NAMALWA (cell line): ENCODE measurements around the gene ATP13A4.

ENCODE experiments used
- DNase-seq: peaks from one replicate; pipeline ENCODE4 v3.0.0-alpha.2; 2015; ENCODE audit warnings: low spot score

ATP13A4 gene, protein sequence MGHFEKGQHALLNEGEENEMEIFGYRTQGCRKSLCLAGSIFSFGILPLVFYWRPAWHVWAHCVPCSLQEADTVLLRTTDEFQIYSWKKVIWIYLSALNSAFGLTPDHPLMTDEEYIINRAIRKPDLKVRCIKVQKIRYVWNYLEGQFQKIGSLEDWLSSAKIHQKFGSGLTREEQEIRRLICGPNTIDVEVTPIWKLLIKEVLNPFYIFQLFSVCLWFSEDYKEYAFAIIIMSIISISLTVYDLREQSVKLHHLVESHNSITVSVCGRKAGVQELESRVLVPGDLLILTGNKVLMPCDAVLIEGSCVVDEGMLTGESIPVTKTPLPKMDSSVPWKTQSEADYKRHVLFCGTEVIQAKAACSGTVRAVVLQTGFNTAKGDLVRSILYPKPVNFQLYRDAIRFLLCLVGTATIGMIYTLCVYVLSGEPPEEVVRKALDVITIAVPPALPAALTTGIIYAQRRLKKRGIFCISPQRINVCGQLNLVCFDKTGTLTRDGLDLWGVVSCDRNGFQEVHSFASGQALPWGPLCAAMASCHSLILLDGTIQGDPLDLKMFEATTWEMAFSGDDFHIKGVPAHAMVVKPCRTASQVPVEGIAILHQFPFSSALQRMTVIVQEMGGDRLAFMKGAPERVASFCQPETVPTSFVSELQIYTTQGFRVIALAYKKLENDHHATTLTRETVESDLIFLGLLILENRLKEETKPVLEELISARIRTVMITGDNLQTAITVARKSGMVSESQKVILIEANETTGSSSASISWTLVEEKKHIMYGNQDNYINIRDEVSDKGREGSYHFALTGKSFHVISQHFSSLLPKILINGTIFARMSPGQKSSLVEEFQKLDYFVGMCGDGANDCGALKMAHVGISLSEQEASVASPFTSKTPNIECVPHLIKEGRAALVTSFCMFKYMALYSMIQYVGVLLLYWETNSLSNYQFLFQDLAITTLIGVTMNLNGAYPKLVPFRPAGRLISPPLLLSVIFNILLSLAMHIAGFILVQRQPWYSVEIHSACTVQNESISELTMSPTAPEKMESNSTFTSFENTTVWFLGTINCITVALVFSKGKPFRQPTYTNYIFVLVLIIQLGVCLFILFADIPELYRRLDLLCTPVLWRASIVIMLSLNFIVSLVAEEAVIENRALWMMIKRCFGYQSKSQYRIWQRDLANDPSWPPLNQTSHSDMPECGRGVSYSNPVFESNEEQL

DNA sequence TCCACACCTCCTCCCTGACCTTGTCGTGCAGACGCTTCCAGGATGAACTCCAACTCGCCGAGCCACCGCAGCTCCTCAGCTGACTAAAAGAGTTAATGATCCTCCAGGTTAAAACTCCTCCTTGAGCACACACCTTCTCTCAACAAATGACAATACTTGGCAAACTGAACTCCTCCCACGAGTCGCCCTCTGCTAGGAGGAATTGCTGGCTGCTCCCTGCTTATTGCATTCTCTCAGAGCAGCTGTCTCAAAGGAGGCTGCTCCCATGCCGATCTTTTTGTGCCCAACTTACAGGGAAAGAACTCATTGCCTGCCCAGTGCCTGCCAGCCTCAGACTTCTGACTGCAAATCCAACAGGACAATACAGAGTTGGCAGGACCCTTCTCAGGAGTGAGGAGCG is at the start of gene ATP13A4:
TSS of gene ATP13A4 (minus strand) at position 85 of the 400 bp plus-strand sequence. CDS start 96 bp downstream, outside the sequence.
- no peak for DNase-seq

DNA sequence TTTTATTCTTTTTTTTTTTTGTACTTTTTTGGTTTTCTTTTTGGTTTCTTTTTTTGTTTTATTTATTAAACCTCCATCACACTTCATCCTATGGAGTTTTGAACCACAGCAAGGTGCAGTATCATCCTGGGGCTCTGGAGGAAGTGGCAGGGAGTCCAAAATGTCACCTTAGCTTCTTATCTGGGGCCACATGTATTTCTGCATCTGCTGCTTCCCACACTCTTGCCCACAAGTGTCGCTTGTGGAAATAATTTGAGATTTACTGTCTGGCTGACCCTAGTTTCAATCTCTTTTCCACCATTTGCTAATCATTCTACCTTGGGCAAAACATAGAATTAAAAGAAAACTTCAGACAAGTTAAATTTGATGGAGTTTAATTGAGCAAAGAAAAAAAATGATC is 44.7 kb upstream of the ATP13A4 start:
- no peak for DNase-seq

DNA sequence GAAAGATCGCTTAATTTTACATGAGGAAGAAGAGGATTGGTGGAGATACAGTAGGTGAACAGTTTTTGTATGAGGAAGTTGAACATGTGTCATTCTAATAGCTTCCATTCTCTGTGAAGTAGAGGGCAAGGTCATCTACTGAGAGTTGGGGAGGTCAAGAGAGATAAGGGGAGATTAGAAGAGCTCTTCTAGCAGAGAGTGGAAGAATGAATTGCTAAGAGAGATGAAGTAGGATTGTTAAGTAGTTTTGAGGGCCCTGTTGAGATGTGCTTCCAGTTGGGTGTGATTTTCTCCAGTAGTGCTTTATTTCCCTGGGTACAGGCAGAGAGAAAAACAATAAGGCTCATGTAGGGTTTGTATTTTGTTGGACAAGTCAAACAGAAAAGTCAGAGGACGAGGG is 43.5 kb upstream of the ATP13A4 start:
- no peak for DNase-seq

DNA sequence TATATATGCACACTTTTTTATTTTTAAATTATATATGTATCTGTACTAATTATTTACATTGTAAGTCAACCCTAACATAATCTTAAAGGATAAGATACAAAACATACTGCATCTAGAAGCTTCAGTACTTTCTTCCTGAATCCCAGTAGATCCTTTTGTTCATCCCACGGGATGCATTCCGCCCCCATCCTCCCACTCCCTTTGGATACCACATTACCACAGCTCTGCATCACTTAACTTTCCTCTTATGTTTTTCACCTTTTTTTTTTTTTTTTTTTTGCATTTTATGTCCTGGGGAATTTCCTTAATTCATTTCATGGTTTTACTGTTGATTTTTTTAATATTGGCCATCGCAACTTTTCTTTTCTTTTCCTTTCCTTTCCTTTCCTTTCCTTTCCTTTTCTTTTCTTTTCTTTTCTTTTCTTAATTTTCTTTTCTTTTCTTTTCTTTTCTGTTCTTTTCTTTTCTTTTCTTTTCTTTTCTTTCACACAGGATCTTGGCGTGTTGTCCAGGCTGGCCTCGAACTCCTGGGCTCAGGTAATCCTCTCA is 41.3 kb upstream of the ATP13A4 start:
- DNase-seq, result no peak

DNA sequence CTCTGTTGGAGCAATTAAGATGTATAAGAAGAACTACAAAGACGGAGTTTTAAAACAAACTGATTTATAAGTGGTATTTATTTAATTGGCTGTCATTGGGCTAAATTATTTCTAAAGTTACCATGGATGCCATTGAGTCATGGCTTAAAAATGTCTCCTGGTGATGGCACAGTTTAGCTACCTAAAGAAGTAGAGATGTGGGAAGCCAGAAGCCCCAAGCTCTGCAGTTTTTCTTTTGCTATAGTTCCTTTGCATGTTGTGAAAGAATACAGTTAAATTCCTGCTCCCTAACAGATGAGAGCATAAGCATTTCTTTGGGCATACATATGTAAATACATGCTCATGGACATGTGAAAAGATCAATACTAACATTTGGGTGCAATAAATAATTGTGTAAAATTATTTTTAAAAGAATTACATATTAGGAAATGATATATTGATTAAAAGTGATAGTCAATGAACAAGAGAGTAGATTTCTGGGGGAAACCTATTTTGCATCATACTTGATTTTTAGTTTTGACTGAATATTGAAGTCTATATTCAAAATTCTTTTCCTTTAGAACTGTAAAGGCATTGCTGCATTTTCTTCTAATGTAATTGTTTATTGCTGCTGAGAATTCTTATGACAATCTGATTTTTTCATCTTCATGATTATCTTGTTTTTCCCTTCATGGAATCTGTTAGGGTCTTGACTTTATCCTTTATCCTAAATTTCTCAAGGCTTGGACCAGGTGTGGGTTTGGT is 40.4 kb upstream of the ATP13A4 start:
- DNase-seq, result no peak

DNA sequence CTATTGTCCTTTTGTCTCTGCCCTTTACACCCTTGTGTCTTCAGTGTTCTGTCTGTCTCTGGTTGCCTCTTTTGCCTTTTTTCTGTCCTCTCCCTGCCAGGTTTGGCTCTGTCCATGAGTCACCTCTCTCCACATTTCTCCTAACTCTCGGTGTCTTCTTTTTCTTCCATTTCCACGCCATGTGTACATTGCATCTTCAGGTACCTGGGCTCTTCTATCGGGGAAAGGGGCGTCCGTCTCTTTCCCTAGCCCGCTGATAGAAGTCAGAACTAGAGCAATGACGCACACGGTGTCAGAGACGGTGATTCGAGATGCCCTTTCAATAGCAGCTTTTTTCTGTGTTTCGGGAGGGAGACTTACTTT is 39.0 kb upstream of the ATP13A4 start:
- DNase-seq, result peak; percentile 63

DNA sequence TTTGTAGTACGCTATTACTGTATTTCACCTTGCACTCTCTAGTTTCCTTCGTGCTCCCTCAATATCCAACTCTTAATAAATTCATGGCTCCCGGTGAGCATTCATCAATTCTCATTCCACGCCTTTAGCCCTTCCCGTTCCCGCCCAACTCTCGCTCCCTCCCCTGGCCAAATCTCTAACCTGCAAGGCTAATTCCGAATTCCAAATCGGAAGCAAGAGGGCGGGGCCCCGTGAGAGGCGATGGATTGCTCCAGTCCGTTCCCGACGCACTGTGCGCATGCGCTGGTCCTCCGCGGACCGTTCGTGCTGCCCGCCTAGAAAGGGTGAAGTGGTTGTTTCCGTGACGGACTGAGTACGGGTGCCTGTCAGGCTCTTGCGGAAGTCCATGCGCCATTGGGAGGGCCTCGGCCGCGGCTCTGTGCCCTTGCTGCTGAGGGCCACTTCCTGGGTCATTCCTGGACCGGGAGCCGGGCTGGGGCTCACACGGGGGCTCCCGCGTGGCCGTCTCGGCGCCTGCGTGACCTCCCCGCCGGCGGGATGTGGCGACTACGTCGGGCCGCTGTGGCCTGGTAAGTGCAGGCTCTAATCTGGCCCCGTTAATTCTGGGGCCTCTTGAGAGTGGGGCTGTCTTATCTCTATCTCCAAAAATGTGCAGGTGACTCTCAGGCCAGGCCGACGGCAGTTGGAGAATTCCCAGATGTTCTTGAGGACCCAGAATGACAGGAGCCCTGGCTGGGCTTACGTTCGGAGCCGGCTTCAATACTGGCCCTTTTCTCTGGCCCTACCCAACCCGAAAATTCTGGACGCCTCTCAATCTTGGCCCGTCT is 38.4 kb upstream of the ATP13A4 start, which contains the start of gene OPA1:
TSS of gene OPA1 (plus strand) at position 368 of the 827 bp plus-strand sequence. CDS start at position 538, 170 bp downstream.
- DNase-seq, result peak; percentile 95

DNA sequence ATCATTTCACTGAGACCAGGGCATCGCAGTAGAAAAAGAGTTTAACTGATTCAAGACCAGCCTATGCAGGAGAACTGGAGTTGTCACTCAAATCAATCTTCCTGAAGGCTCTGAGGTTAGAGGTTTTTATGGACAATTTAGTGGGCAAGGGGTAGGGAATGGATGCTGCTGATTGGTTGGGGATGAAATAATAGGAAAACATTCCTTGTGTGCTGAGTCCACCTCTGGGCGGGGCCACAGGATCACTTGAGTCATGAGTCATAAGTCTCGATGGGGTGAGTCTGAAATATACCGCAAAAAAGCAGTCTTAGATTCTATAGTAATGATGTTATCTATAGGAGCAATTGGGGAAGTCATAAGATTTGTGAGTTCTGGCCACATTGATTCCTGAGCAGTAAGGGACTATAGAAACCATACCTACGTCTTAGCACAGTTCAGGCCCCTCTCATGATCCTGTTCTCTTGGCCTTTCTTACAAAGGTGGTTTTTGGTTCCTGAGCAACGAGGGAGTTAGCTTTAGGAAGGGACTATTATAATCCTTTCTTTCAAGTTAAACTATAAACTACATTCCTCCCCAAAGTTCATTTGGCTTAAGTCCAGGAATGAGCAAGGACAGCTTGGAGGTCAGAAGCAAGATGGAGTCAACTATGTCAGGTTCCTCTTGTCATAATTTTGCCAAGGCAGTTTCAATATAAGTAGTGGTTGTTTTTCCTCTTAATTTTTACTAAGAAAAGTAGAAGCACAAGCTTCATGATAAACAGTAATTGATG is 35.6 kb upstream of the ATP13A4 start:
- no peak for DNase-seq

DNA sequence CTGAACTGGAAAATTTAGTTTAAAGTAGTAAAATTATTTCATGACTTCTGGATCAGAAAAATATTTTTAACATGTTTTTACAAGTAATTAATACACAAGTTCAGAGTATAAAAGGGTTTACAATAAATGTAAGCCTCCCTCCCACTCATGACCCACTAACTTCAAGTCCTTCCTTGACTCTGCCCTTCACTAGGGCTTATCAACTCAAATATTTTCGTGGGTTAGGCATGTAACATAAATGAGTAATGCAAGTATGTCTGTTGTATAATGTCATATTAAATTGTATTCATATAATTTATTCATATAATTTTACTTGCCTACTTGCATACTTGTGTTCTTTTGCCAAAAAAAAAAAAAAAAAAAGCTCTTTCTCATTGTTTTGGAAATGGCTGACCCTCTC is 34.9 kb upstream of the ATP13A4 start:
- DNase-seq, result no peak

DNA sequence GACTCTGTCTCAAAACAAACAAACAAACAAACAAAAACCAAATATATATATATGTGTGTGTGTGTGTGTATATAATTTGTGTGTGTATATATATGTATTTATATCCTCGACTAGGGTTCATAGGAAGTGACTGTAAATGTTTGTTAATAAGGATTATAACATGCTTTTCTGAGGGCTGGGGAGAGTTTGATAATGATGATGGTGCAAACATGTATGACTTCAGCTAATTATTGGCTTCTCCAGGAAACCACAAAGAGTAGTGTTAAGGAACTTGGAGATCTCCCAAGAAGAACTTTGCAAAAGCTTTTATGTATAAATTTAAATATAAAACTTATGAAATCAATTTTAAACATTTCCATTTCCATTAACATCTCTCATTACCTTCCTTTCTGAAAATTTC is 34.4 kb upstream of the ATP13A4 start:
- DNase-seq, result no peak

DNA sequence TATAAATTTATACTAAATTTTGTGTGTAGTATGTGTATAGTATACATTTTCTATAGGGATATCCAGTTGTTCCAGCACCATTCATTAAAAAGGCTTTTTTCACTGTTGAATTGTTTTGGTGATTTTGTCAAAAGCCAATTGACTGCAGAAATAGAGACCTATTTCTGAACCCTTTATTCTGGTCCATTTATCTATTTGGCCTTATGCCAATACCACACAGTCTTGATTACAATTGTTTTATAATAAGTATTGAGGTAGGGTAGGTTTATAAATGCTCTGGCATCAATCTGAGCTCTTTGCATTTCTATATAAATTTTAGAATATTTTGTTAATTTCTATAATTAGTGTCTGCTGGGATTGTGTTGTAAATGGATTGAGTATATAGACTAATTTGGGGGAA is 31.8 kb upstream of the ATP13A4 start:
- DNase-seq, result no peak

DNA sequence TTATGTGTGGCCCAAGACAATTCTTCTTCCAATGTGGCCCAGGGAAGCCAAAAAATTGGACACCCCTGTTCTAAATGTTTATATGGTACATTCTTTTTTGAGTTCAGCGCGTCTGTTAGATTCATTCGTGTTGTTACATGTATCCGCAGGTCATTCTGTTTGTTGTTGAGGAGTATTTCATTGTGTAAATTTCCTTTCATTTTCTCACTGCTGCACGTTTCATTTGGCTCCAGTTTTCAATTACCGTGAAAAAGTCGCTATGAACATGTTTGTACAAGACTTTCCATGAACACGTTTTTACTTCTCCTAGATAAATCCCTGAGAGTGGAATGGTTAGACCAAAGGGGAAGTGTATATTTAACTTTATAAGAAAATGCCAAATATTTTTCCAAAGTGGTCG is 30.8 kb upstream of the ATP13A4 start:
- DNase-seq, result no peak

DNA sequence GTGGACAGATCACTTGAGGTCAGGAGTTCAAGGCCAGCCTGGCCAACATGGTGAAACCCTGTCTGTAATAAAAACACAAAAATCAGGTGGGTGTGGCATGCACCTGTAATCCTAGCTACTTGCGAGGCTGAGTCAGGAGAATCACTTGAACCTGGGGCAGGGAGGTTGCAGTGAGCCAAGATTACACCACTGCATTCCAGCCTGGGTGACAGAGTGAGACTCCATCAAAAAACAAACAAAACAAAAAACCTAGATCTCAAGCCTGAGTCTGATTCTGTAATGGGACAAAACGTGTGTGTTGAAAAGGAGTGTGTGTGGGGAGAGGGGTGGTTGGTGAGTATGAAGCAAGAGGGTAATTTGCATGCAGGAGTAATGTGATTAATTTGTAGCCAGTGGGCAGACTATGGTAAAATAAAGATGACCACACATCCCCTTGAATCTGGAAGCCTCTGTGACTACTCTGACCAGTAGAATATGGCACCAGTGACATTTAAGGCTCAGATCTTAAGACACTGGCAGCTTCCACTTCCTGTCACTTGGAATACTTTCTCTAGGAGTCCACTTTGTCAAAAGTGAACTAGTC is 19.9 kb upstream of the ATP13A4 start:
- no peak for DNase-seq

DNA sequence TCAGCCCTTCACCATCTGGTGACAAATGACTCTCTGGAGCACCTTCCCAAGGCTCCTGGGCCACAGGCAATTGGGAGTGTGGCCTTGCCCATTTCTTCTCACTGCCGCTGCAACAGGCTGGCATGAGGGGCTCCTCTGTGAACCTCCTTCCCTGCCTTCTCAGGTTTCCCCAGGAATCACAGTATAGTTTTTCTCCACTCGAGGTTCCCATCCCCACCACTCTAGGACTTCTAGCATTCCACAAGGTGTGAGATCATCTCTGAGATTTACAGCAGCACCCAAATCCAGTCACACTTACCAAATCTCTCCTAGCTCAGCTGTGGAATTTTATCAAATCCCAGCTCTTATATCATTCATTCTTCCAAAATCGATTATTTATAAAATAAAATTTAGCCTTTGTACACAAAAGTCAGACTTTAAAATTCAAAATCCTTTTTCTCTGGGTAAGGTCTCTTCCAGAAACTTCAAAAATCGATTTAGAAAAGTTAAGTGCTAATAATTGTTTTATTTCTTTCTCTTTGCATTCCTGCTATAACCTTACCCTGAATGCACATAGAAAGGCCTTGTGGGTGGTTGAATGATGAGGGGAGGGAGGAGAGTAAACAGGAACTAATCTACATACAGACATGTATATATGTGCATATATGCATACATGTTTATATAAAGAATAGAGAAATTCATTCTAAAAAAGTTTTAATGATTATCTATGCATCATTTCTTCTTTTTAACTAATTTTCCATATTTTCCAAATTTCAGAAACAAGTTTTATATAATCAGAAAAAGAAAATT is 18.9 kb upstream of the ATP13A4 start:
- DNase-seq, result no peak

DNA sequence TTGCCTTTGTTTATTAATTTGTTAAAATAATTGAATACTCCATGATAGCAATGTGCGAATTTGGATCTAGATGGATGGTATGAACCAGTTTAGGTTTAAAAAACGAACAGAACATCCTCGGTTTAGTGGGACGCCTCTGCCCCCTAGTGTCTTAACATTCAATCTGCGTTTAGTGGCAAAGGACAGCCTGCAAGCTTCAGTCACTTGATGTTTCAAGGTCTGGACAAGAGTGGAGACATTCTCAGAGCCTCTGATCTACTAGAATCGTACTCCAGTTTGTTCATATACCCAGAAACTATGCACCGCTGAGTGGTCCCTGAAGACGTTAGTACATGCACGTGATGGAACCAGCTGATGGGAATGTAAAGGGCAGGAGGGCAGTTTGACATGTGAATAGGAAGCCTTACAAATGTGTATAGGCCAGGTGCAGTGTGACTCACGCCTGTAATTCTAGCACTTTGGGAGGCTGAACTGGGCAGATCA is 17.8 kb upstream of the ATP13A4 start:
- peak; percentile 76 for DNase-seq

DNA sequence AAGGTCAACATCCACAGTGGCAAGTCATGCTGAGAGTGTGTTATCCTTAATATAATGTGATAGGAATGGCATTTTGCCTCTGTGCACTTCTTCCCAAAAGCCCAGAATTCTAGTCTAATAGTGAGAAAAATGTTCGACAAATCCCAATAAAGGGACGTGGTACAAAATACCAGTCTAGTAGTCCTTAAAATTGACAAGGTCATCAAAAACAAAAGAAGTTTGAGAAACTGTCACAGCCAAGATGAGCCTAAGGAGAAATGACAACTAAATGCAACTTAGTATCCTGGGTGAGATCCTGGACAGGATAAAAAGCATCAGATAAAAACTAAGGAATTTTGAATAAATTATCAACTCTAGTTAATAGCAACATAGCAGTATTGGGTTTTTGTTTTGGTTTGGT is 14.4 kb upstream of the ATP13A4 start:
- no peak for DNase-seq

DNA sequence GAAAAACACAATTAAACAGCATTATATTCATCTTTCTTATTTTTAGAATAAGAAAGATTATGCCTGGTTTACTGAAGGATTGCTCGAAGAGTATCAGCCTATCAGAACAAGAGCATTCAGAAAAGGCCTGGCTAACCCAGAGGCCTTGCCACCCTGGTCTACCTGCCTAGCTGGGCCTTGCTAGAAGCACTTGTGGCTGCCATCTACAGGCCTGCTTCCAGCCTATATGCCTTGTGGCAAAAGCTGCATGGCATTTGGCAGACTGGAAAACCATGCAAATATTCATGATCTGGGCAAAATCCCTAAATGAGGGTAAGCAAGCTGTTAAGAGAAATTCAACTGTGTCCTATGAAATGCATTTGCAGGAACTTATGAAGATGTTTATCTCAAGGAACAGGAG is 9.3 kb upstream of the ATP13A4 start:
- peak; percentile 9 for DNase-seq

DNA sequence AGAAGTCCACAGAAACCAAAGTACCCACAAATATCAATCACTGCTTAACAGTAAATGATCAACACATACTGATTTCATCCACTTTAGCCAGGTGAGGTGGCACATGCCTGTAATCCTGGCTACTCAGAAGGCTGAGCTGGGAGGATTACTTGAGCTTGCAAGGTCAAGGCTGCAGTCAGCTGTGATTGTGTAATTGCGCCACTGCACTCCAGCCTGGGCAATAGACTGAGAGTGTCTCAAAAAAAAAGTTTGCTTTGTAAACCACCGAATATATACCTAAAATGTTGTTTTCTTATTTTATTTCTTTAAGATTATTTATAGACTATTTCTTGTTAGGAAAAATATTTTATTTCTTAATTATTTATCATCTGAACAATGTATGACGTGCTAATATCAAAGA is 8.7 kb upstream of the ATP13A4 start:
- DNase-seq, result no peak
